ENCODE data around the gene ATP8B4.

Gene ATP8B4

GRCh38 chr15:50127255-50127777 is 8.3 kb upstream of the ATP8B4 start:
- no peak for TF ChIP-seq EZH2phosphoT487 (IDR thresholded peaks at IDR 0.05; ENCODE audit: borderline replicate concordance)
- no peak for TF ChIP-seq CTCF (conservative IDR thresholded peaks at IDR 0.05; ENCODE audit: low read length)
- no peak overlapping the region for H3K4me3 ChIP-seq (ENCODE audit: low read length, poor library complexity, severe bottlenecking)
- H3K36me3 ChIP-seq (ENCODE audit: insufficient read depth, low read length): no peaks in the 10 kb centered on the region
- H2AFZ ChIP-seq (ENCODE audit: low read length): no peak overlapping the region
- H3K9me2 ChIP-seq (replicated peaks; ENCODE audit: low read depth, low read length): no peaks in the 10 kb centered on the region
- H3K4me1 ChIP-seq (ENCODE audit: insufficient read depth, low read length, poor library complexity, severe bottlenecking): no peaks in the 10 kb centered on the region
- H3K79me2 ChIP-seq (ENCODE audit: insufficient read depth, low read length): no peaks in the 10 kb centered on the region
- no peaks in the 10 kb centered on the region for H3K27me3 ChIP-seq (ENCODE audit: insufficient read depth, low read length, poor library complexity, severe bottlenecking)
- no peaks in the 10 kb centered on the region for H4K20me1 ChIP-seq (ENCODE audit: insufficient read depth, low read length, poor library complexity, severe bottlenecking)
- H3K9me3 ChIP-seq (ENCODE audit: insufficient read depth, low read depth, low read length): no peaks in the 10 kb centered on the region; the same call in 1 of the 2 replicates
- H3K4me2 ChIP-seq (ENCODE audit: low read depth, low read length, poor library complexity, severe bottlenecking): no peak overlapping the region
- no peaks in the 10 kb centered on the region for H3F3A ChIP-seq (ENCODE audit: low read depth)
- H3K9ac ChIP-seq (ENCODE audit: low read depth, low read length, poor library complexity, severe bottlenecking): no peak overlapping the region

GRCh38 chr15:50126072-50126471 is 7.0 kb upstream of the ATP8B4 start:
- no peaks in the 10 kb centered on the region for H3K9me2 ChIP-seq (replicated peaks; ENCODE audit: low read depth, low read length)
- no peak overlapping the region for H3K4me2 ChIP-seq (ENCODE audit: low read depth, low read length, poor library complexity, severe bottlenecking)
- H3K4me1 ChIP-seq (ENCODE audit: insufficient read depth, low read length, poor library complexity, severe bottlenecking): no peaks in the 10 kb centered on the region
- no peak overlapping the region for H3K9ac ChIP-seq (ENCODE audit: low read depth, low read length, poor library complexity, severe bottlenecking)
- H3K9me3 ChIP-seq (ENCODE audit: insufficient read depth, low read depth, low read length): no peaks in the 10 kb centered on the region; the same call in 1 of the 2 replicates
- H3F3A ChIP-seq (ENCODE audit: low read depth): no peaks in the 10 kb centered on the region
- H4K20me1 ChIP-seq (ENCODE audit: insufficient read depth, low read length, poor library complexity, severe bottlenecking): no peaks in the 10 kb centered on the region
- no peaks in the 10 kb centered on the region for H3K36me3 ChIP-seq (ENCODE audit: insufficient read depth, low read length)
- no peaks in the 10 kb centered on the region for H3K27me3 ChIP-seq (ENCODE audit: insufficient read depth, low read length, poor library complexity, severe bottlenecking)
- TF ChIP-seq CTCF (conservative IDR thresholded peaks at IDR 0.05; ENCODE audit: low read length) (no peak), EZH2phosphoT487 (IDR thresholded peaks at IDR 0.05; ENCODE audit: borderline replicate concordance) (no peak)
- H3K79me2 ChIP-seq (ENCODE audit: insufficient read depth, low read length): no peaks in the 10 kb centered on the region
- no peak overlapping the region for H2AFZ ChIP-seq (ENCODE audit: low read length)
- H3K4me3 ChIP-seq (ENCODE audit: low read length, poor library complexity, severe bottlenecking): no peak overlapping the region

DNA sequence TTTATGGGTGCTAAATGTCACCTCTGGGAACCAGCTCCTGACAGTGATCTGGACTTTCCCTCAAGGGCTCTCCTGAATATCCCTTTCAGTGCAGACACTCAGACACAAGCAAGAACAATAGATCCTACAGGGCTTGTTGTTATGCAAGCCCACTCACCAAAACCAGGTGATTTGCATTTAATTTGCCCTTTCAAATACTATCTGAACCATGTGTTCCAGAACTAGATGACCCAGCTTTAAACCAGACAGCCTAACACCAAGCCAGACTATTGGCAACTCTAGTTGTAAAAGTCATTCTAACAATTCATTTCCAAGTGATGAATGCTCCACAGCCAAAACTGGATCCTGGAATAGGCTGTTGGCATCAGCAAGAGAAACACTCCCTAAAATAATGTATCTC is 5.6 kb upstream of the ATP8B4 start:
- TF ChIP-seq CTCF (conservative IDR thresholded peaks at IDR 0.05; ENCODE audit: low read length) (no peak), EZH2phosphoT487 (IDR thresholded peaks at IDR 0.05; ENCODE audit: borderline replicate concordance) (no peak)
- H2AFZ ChIP-seq (ENCODE audit: low read length): no peak overlapping the region
- no peaks in the 10 kb centered on the region for H3F3A ChIP-seq (ENCODE audit: low read depth)
- H3K9me2 ChIP-seq (replicated peaks; ENCODE audit: low read depth, low read length): no peaks in the 10 kb centered on the region
- H3K36me3 ChIP-seq (ENCODE audit: insufficient read depth, low read length): no peaks in the 10 kb centered on the region
- H3K79me2 ChIP-seq (ENCODE audit: insufficient read depth, low read length): no peaks in the 10 kb centered on the region
- H3K4me1 ChIP-seq (ENCODE audit: insufficient read depth, low read length, poor library complexity, severe bottlenecking): peaks cover 2% of the 10 kb centered on the region
- no peaks in the 10 kb centered on the region for H3K27me3 ChIP-seq (ENCODE audit: insufficient read depth, low read length, poor library complexity, severe bottlenecking)
- H3K4me2 ChIP-seq (ENCODE audit: low read depth, low read length, poor library complexity, severe bottlenecking): no peak overlapping the region
- no peak overlapping the region for H3K4me3 ChIP-seq (ENCODE audit: low read length, poor library complexity, severe bottlenecking)
- no peaks in the 10 kb centered on the region for H4K20me1 ChIP-seq (ENCODE audit: insufficient read depth, low read length, poor library complexity, severe bottlenecking)
- no peak overlapping the region for H3K9ac ChIP-seq (ENCODE audit: low read depth, low read length, poor library complexity, severe bottlenecking)
- H3K9me3 ChIP-seq (ENCODE audit: insufficient read depth, low read depth, low read length): no peaks in the 10 kb centered on the region; the same call in 1 of the 2 replicates

Data from Loucy (cell line).